Activated CD4-positive, alpha-beta T cell treated with anti-CD3 and anti-CD28 coated beads, Interleukin-2, amount 10 ng/mL, durations not matched to agents 24 days and 14 days (primary cell): Measurements from ENCODE around the gene SHANK3. TPM values are rescaled to one million over a fixed set of nuclear protein-coding genes. Genes with fewer than 3 reads are reported as not detected.

Experiments used
- DNase-seq: peaks from one replicate; pipeline ENCODE4 v3.0.0; 2022
- H3K27ac Mint-ChIP-seq: one replicate; pipeline ENCODE4 v1.8.0; 2022; ENCODE audit warnings: mild to moderate bottlenecking, mixed read lengths
- H3K27me3 Mint-ChIP-seq: one replicate; pipeline ENCODE4 v1.8.0; 2022; ENCODE audit warnings: mixed read lengths
- H3K36me3 Mint-ChIP-seq: one replicate; pipeline ENCODE4 v1.8.0; 2022; ENCODE audit warnings: low read depth, mild to moderate bottlenecking, mixed read lengths
- H3K4me1 Mint-ChIP-seq: one replicate; pipeline ENCODE4 v1.8.0; 2021; ENCODE audit warnings: mixed read lengths
- H3K4me3 Mint-ChIP-seq: one replicate; pipeline ENCODE4 v1.8.0; 2022; ENCODE audit warnings: mild to moderate bottlenecking, moderate library complexity, mixed read lengths
- H3K9me3 Mint-ChIP-seq: one replicate; pipeline ENCODE4 v1.8.0; 2021; ENCODE audit warnings: mixed read lengths
- intact Hi-C: fragments of 100-400 bp; cut with micrococcal nuclease; formaldehyde crosslinking; loops from one replicate; pipeline ENCODE4 v1.15.1; 2023
- total RNA-seq: library from RNA; stranded (reverse); gene quantifications from 2 replicates; pipeline ENCODE4 v1.2.3, GENCODE V29; 2022

The SHANK3 gene
- total RNA-seq, 1 donor from 2014 or later: 0.21 TPM

DNA sequence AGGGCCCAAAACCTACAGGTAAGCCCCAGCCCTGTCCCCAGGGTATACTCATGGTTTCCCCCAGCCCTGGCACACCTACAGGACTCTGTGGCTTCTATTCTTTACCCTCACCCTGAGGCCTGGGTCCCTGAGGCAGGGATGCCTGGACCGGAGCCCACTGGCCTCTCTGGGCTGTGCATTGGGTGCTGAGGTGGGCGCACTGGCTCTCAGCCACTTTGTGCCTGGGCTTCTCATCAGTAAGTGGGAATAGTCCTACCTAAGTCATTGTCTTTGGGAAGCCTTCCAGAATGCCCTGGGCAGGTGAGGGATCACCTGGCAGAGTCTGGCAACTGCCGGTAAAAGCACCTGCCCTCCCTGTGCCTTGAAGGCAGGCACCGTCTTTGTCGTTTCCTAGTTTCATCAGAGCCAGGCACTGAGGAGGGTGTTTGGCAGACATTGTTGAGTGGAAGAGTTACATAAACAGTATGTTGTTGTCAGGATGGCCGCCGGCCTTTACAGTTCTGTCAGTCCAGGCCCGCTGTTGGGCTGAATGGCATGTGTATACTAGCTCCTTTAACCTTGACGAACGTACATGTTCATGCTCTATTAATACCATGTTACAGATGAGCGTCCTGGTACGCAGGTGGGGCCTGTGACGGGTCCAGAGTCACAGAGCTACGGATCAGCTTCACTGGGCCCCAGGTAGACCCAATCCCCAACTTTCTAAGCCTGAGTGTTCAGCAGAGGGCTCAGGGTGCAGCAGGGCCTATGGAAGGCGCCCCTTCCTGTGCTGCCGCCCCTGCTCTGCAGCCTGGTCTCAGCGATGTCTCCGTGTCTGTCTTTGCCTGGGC, 23.0 kb downstream of the SHANK3 start:
- Mint-ChIP-seq H3K4me3 (no peak overlapping the region), H3K4me1 (peaks cover 8% of the 10 kb centered on the region), H3K36me3 (no peaks in the 10 kb centered on the region), H3K9me3 (no peaks in the 10 kb centered on the region), H3K27me3 (peaks cover 14% of the 10 kb centered on the region), H3K27ac (no peak overlapping the region)
- no peak for DNase-seq
- intact Hi-C loops: no loop called here

- Mint-ChIP-seq H3K4me3 (no peak overlapping the region), H3K27ac (no peak overlapping the region), H3K9me3 (no peaks in the 10 kb centered on the region), H3K36me3 (no peaks in the 10 kb centered on the region), H3K4me1 (peaks cover 8% of the 10 kb centered on the region), H3K27me3 (peaks cover 10% of the 10 kb centered on the region)
- DNase-seq: no peak
- intact Hi-C loops: no loop called here
Observed at GRCh38 chr22:50696251-50696798, 23.7 kb downstream of the SHANK3 start.

GRCh38 chr22:50696799-50697561, 24.4 kb downstream of the SHANK3 start:
- Mint-ChIP-seq H3K9me3 (no peaks in the 10 kb centered on the region), H3K27ac (no peak overlapping the region), H3K27me3 (peaks cover 3% of the 10 kb centered on the region), H3K4me1 (peaks cover 4% of the 10 kb centered on the region), H3K4me3 (no peak overlapping the region), H3K36me3 (no peaks in the 10 kb centered on the region)
- no peak for DNase-seq
- intact Hi-C loops: no loop called here

DNA sequence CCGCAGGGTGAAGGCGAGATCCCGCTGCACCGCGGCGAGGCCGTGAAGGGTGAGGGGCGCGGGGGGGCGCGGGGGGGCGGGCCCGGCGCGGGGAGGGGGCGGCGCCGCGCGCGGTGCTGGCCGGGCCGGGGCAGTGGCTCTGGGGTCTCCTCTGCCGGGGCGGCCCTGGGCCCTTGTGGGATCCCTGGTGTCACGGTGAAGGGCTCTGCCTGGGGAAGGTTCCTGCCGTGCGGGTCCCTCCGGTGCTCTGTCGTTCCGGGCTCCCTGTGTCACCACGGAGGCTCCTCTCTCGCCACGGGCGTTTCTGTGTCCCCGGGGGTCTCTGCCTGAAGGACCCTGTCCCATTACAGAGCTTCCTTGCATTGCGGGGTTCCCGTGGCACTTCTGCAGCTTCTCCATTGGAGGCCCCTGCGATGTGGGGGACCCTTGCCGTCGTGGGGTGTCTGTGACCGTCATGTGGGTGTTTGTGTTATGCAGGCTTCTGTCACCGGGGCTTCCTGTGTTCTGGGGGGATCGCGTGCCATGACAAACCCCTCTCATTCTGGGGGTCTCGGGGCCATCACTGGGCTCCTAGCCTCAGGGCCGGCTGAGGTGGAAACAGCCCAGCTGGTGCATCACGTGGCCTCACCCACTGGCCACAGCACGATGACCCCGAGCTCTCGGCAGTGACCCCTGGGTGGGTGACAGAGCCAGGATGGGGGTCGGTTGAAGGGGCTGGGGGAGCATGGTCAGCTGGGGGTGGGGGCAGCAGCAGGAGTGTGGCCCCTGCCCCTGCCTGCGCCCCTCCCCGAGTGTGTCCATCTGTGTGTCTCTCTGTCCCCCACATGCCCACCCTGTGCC, 25.3 kb downstream of the SHANK3 start:
- H3K27ac Mint-ChIP-seq: no peak overlapping the region
- intact Hi-C loops: no loop called here

DNA sequence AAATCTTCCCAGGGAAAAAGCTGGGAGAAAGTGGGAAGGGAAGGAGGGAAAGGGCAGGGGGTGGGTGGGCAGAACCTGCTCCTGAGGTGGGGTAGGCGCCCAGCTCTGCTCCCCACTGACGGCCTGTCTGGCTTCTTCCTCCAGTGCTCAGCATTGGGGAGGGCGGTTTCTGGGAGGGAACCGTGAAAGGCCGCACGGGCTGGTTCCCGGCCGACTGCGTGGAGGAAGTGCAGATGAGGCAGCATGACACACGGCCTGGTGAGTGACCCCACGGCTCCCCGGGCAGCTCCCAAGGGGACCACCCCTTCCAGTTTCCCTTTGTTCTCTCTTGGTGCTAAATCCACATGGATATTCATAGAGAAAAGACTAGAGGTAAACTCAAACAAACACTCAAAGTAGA, 25.9 kb downstream of the SHANK3 start:
- peaks cover 1% of the 10 kb centered on the region for H3K27me3 Mint-ChIP-seq
- no peak overlapping the region for H3K4me3 Mint-ChIP-seq
- intact Hi-C loops: no loop called here
- no peak overlapping the region for H3K27ac Mint-ChIP-seq
- H3K4me1 Mint-ChIP-seq: peaks cover 13% of the 10 kb centered on the region
- H3K36me3 Mint-ChIP-seq: no peaks in the 10 kb centered on the region
- no peaks in the 10 kb centered on the region for H3K9me3 Mint-ChIP-seq
- no peak for DNase-seq

More for the DNA sequence above, 25.3 kb downstream of the SHANK3 start:
- H3K36me3 Mint-ChIP-seq: no peaks in the 10 kb centered on the region
- H3K4me3 Mint-ChIP-seq: no peak overlapping the region
- no peaks in the 10 kb centered on the region for H3K9me3 Mint-ChIP-seq
- DNase-seq: no peak
- H3K27me3 Mint-ChIP-seq: peaks cover 1% of the 10 kb centered on the region
- H3K4me1 Mint-ChIP-seq: peaks cover 13% of the 10 kb centered on the region

GRCh38 chr22:50699001-50699755, 26.6 kb downstream of the SHANK3 start:
- peaks cover 12% of the 10 kb centered on the region for H3K4me1 Mint-ChIP-seq

DNA sequence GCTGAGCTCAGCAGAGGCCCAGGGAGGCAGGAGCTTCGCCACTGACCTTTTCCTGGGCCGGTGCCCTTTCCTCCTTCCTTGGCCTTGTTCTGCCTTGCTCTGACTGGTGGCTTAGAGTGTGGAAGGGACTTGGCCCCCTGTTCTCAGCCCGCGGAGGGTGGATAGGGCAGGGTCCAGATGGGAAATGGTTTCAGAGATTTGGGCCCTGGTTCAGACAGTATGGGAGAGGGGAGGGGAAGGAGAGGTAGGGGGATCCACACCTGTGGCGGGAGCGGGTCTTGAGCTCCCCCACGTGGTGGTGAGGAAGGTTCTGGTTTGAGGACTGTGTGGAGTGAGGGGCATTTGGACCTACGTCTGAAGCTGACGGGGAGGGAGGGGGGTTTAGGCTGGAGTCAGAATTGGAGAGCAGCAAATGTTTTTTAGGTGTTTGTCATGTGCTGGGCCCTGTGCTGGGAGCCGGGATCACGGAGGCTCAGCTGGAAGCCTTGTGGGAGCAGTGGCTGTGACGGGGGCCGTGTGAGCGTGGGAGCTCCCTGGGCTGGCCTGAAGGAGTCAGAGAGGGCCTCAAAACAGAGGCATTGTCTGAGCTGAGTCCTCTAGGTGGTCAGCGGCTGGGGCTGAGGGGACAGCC, 27.2 kb downstream of the SHANK3 start:
- no peaks in the 10 kb centered on the region for H3K27me3 Mint-ChIP-seq
- peaks cover 11% of the 10 kb centered on the region for H3K4me1 Mint-ChIP-seq
- intact Hi-C loops: no loop called here
- H3K27ac Mint-ChIP-seq: no peak overlapping the region
- H3K9me3 Mint-ChIP-seq: no peaks in the 10 kb centered on the region
- no peak overlapping the region for H3K4me3 Mint-ChIP-seq
- no peak for DNase-seq
- H3K36me3 Mint-ChIP-seq: no peaks in the 10 kb centered on the region

More at GRCh38 chr22:50699001-50699755, 26.6 kb downstream of the SHANK3 start:
- Mint-ChIP-seq H3K9me3 (no peaks in the 10 kb centered on the region), H3K27me3 (peaks cover 1% of the 10 kb centered on the region), H3K27ac (no peak overlapping the region), H3K36me3 (no peaks in the 10 kb centered on the region), H3K4me3 (no peak overlapping the region)
- DNase-seq: no peak
- intact Hi-C loops: no loop called here

DNA sequence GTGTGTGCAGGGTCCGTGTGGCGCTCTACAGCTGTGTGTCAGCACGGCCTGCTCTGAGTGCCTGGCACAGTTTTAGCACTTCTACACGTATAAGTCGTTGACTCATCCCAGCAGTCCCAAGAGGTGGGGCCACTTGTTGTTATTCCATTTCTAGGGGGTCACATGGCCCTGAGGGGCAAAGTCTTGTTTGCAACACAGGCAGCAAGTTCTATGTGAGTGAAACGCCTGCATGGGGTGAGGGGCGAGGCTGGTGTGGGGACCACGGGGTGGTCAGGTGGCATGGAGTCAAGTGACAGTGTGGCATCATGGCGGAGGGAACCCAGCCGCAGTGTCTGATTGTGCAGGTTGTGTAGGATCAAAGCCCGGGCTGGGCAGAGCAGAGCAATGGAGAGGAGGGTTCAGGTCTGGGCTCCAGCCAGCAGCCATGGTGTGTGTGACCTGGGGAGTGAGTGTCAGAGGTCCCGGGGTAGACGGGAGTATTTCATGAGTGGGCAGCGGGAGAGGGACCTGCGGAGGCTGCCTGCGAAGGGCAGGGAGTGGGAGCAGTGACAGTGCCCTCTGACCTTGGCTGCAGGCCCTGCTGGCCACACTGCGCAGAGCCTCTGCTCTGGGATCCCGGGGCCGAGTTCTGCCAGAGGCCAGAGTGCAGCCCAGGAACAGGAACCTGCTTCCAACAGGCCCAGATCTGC, 27.9 kb downstream of the SHANK3 start:
- H3K27ac Mint-ChIP-seq: no peak overlapping the region
- DNase-seq: no peak
- no peaks in the 10 kb centered on the region for H3K36me3 Mint-ChIP-seq
- intact Hi-C loops: no loop called here
- peaks cover 11% of the 10 kb centered on the region for H3K4me1 Mint-ChIP-seq
- H3K4me3 Mint-ChIP-seq: no peak overlapping the region
- no peaks in the 10 kb centered on the region for H3K9me3 Mint-ChIP-seq
- H3K27me3 Mint-ChIP-seq: no peaks in the 10 kb centered on the region

- peaks cover 11% of the 10 kb centered on the region for H3K4me1 Mint-ChIP-seq
- no peak for DNase-seq
- no peak overlapping the region for H3K27ac Mint-ChIP-seq
Observed at GRCh38 chr22:50701076-50701419, 28.4 kb downstream of the SHANK3 start.

GRCh38 chr22:50701428-50702154, 29.0 kb downstream of the SHANK3 start:
- Mint-ChIP-seq H3K36me3 (no peaks in the 10 kb centered on the region), H3K4me1 (peaks cover 11% of the 10 kb centered on the region), H3K9me3 (no peaks in the 10 kb centered on the region), H3K27me3 (no peaks in the 10 kb centered on the region), H3K4me3 (no peak overlapping the region), H3K27ac (no peak overlapping the region)
- DNase-seq: no peak
- intact Hi-C loops: no loop called here

More at GRCh38 chr22:50701076-50701419, 28.4 kb downstream of the SHANK3 start:
- H3K4me3 Mint-ChIP-seq: no peak overlapping the region
- intact Hi-C loops: no loop called here
- H3K9me3 Mint-ChIP-seq: no peaks in the 10 kb centered on the region
- no peaks in the 10 kb centered on the region for H3K36me3 Mint-ChIP-seq
- no peaks in the 10 kb centered on the region for H3K27me3 Mint-ChIP-seq

- intact Hi-C loops: no loop called here
- no peaks in the 10 kb centered on the region for H3K9me3 Mint-ChIP-seq
- no peaks in the 10 kb centered on the region for H3K27me3 Mint-ChIP-seq
- no peaks in the 10 kb centered on the region for H3K36me3 Mint-ChIP-seq
- no peak overlapping the region for H3K27ac Mint-ChIP-seq
- peaks cover 11% of the 10 kb centered on the region for H3K4me1 Mint-ChIP-seq
- H3K4me3 Mint-ChIP-seq: no peak overlapping the region
- no peak for DNase-seq
Observed at GRCh38 chr22:50702261-50702671, 29.6 kb downstream of the SHANK3 start.
